Stimulated activated CD8-positive, alpha-beta memory T cell treated with anti-CD3 and anti-CD28 coated beads, Interleukin-4, amount 100 ng/mL, for 24 hours (primary cell): ENCODE results near the gene OR51A7.
"Not testable (repeated sequence)": the region's sequence is repeated elsewhere in the genome, so short reads cannot be mapped to it uniquely, and the experiment has no call there.

ENCODE experiments used
- DNase-seq: peaks from one replicate; pipeline ENCODE4 v3.0.0-alpha.2; 2020; ENCODE audit warnings: low read depth

Gene OR51A7

GRCh38 chr11:4955613-4956012, 52.0 kb downstream of the OR51A7 start, which contains the start of gene OR51A2:
TSS of gene OR51A2 (minus strand) at chr11:4955713. CDS start at chr11:4955713, 0 bp downstream.
- not testable (repeated sequence) for DNase-seq

GRCh38 chr11:4957396-4957795, 53.8 kb downstream of the OR51A7 start:
- no peak for DNase-seq
